Panc1 (cell line): ENCODE measurements around the gene CAPN3. TPM values are rescaled to one million over a fixed set of nuclear protein-coding genes. Genes with fewer than 3 reads are reported as not detected.

Experiments
- ATAC-seq: fragments of 200-7000 bp; cut with Tn5 transposase; 2 replicates; pipeline ENCODE4 v1.9.1; 2020; ENCODE audit warnings: mild to moderate bottlenecking, moderate library complexity
- BruUV-seq: library from RNA; stranded (reverse); fragments of 400-500 nt; replicated peaks from 2 replicates; lab custom pipeline; 2021; lab: Mats Ljungman, UMichigan
- CTCF ChIA-PET: fragments of 300-600 bp; sonication (Branson Sonifier 250); formaldehyde crosslinking; loops from one replicate; lab custom pipeline; 2022; ENCODE audit warnings: antibody characterized with exemption; lab: Charles Lee
- POLR2A ChIA-PET: fragments of 300-600 bp; sonication (Branson Sonifier 250); formaldehyde crosslinking; loops from one replicate; lab custom pipeline; 2022; ENCODE audit warnings: antibody characterized with exemption; lab: Charles Lee
- DNase-seq: peaks from one replicate; pipeline ENCODE4 v3.0.0-alpha.2; 2010; ENCODE audit warnings: low read depth, low spot score
- H3K27ac ChIP-seq: 2 replicates; pipeline ENCODE4 v1.5.1; 2011; ENCODE audit warnings: mild to moderate bottlenecking, low read length, inconsistent platforms
- H3K27me3 ChIP-seq: fragments of 200-500 bp; sonication (Bioruptor generic); 2 replicates; pipeline ENCODE4 v1.6.0; 2014; ENCODE audit warnings: low read length, inconsistent platforms; ENCODE audit not compliant: control insufficient read depth, insufficient read depth
- H3K36me3 ChIP-seq: fragments of 200-500 bp; sonication (Bioruptor generic); 2 replicates; pipeline ENCODE4 v1.5.1; 2014; ENCODE audit warnings: inconsistent platforms, mild to moderate bottlenecking, low read length, moderate library complexity; ENCODE audit not compliant: control insufficient read depth, insufficient read depth
- H3K4me1 ChIP-seq: 2 replicates; pipeline ENCODE4 v1.5.1; 2011; ENCODE audit warnings: inconsistent platforms, mild to moderate bottlenecking, low read length, moderate library complexity; ENCODE audit not compliant: control insufficient read depth, insufficient read depth
- H3K4me3 ChIP-seq, 2 experiments: 2 replicates each; pipeline ENCODE4 v1.5.1; 2011 to 2012; ENCODE audit warnings: low read depth in 2 of 2, low read length in 2 of 2, mild to moderate bottlenecking in 2 of 2, inconsistent platforms in 1 of 2, moderate library complexity in 1 of 2
- H3K9me3 ChIP-seq: fragments of 200-500 bp; sonication (Bioruptor generic); 2 replicates; pipeline ENCODE4 v1.5.1; 2014; ENCODE audit warnings: low read depth, mild to moderate bottlenecking, inconsistent platforms, low read length, moderate library complexity; ENCODE audit not compliant: control insufficient read depth, insufficient read depth
- CTCF ChIP-seq: fragments of 450-650 bp; IDR thresholded peaks from 2 replicates; pipeline ENCODE4 v1.5.1; 2017; ENCODE audit warnings: mild to moderate bottlenecking
- POLR2AphosphoS5 ChIP-seq: IDR thresholded peaks from 2 replicates; pipeline ENCODE4 v1.6.1; 2012; ENCODE audit warnings: mild to moderate bottlenecking, low read depth, low read length, moderate library complexity
- SIN3A ChIP-seq: IDR thresholded peaks from 2 replicates; pipeline ENCODE4 v1.6.1; 2012; ENCODE audit warnings: low read depth, mild to moderate bottlenecking, low read length, moderate library complexity, borderline replicate concordance; ENCODE audit not compliant: insufficient read depth
- TCF7L2 ChIP-seq: IDR thresholded peaks from 2 replicates; pipeline ENCODE4 v1.6.1; 2011; ENCODE audit warnings: mild to moderate bottlenecking, low read depth, low read length, inconsistent platforms
- in situ Hi-C: cut with HindIII; loops from 2 replicates; pipeline ENCODE4 v1.10.0; 2016; ENCODE audit warnings: low sequenced_read_pairs, low pct_unique_long_range_greater_than_20kb
- intact Hi-C: fragments of 100-400 bp; cut with micrococcal nuclease; formaldehyde crosslinking; loops from one replicate; pipeline ENCODE4 v1.10.0; 2022; ENCODE audit not compliant: unreplicated experiment
- total RNA-seq: library from RNA; stranded (reverse); gene quantifications from one replicate; pipeline ENCODE4 v1.2.1, GENCODE V29; 2021; ENCODE audit not compliant: unreplicated experiment
- TF ChIP-seq, protein P1 (sequence below), 2 experiments: IDR thresholded peaks; 2 replicates each; pipeline ENCODE4 v1.6.1; 2011 to 2012; ENCODE audit warnings: low read depth in 2 of 2, control low read depth in 1 of 2, low read length in 1 of 2, mild to moderate bottlenecking in 1 of 2, moderate library complexity in 1 of 2; ENCODE audit not compliant: insufficient read depth in 1 of 2

CAPN3 gene
- total RNA-seq, 1 experiment from 2014 or later: 0.31 TPM

GRCh38 chr15:42359985-42360384 lies 684 bp downstream of the CAPN3 start:
- Histone ChIP-seq H3K27me3 (no peaks in the 10 kb centered on the region), H3K27ac (no peak overlapping the region), H3K4me1 (no peaks in the 10 kb centered on the region), H3K9me3 (no peaks in the 10 kb centered on the region), H3K36me3 (no peaks in the 10 kb centered on the region), H3K4me3 (no peak overlapping the region)
- ATAC-seq: no peak
- intact Hi-C loops: no loop called here
- CTCF ChIA-PET: no interaction called here
- BruUV-seq: no TSS peak
- in situ Hi-C loops: no loop called here
- TF ChIP-seq, protein P1, sequence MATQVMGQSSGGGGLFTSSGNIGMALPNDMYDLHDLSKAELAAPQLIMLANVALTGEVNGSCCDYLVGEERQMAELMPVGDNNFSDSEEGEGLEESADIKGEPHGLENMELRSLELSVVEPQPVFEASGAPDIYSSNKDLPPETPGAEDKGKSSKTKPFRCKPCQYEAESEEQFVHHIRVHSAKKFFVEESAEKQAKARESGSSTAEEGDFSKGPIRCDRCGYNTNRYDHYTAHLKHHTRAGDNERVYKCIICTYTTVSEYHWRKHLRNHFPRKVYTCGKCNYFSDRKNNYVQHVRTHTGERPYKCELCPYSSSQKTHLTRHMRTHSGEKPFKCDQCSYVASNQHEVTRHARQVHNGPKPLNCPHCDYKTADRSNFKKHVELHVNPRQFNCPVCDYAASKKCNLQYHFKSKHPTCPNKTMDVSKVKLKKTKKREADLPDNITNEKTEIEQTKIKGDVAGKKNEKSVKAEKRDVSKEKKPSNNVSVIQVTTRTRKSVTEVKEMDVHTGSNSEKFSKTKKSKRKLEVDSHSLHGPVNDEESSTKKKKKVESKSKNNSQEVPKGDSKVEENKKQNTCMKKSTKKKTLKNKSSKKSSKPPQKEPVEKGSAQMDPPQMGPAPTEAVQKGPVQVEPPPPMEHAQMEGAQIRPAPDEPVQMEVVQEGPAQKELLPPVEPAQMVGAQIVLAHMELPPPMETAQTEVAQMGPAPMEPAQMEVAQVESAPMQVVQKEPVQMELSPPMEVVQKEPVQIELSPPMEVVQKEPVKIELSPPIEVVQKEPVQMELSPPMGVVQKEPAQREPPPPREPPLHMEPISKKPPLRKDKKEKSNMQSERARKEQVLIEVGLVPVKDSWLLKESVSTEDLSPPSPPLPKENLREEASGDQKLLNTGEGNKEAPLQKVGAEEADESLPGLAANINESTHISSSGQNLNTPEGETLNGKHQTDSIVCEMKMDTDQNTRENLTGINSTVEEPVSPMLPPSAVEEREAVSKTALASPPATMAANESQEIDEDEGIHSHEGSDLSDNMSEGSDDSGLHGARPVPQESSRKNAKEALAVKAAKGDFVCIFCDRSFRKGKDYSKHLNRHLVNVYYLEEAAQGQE (IDR thresholded peaks at IDR 0.05; ENCODE audit: insufficient read depth in 1 of 2, low read depth in 2 of 2, low read length in 1 of 2): no peak
- TF ChIP-seq TCF7L2 (no peak), SIN3A (no peak), CTCF (no peak), POLR2AphosphoS5 (no peak)
- DNase-seq: no peak
- POLR2A ChIA-PET: no interaction called here

DNA sequence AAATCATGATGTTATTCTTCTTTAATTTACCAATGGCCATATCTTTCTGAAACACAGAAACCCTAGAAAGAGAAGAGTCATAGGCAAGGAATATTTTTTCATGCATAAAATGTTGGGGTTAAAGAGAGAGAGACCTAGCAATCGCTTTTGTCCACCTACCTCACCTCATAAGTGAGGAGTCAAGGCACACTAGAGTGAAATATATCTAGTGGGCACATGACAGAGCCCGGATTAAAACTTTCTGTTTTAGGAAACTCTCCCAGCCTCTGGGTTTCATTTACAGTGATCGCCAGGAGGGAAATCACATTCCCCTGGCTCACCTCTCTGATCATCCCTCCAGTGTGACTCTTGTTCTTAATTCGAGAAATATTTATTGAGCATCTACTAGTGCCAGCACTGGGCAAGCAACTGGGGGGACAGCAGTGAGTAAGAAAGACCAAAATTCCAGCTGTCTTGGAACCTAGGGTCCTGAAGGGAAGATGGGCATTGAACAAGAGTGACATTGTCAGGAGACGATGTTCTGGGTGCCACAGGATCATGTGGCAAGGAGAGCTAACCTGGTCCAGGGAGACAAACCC lies 1.3 kb downstream of the CAPN3 start:
- no peaks in the 10 kb centered on the region for H3K27me3 ChIP-seq
- intact Hi-C loops: no loop called here
- POLR2A ChIA-PET: no interaction called here

More for the DNA sequence above, 1.3 kb downstream of the CAPN3 start:
- H3K36me3 ChIP-seq: no peaks in the 10 kb centered on the region
- no peak overlapping the region for H3K4me3 ChIP-seq
- BruUV-seq: no TSS peak
- in situ Hi-C loops: no loop called here
- H3K9me3 ChIP-seq: no peaks in the 10 kb centered on the region
- no peak for TF ChIP-seq SIN3A
- TF ChIP-seq TCF7L2: no peak
- no peak for TF ChIP-seq CTCF
- no peak for TF ChIP-seq POLR2AphosphoS5
- TF ChIP-seq, protein P1 (IDR thresholded peaks at IDR 0.05; ENCODE audit: insufficient read depth in 1 of 2, low read depth in 2 of 2, low read length in 1 of 2): no peak
- CTCF ChIA-PET: no interaction called here
- DNase-seq (no peak), ATAC-seq (no peak)
- H3K4me1 ChIP-seq: no peaks in the 10 kb centered on the region
- H3K27ac ChIP-seq: no peak overlapping the region
